ENCODE results near the gene LDLRAD2. TPM values are rescaled to one million over a fixed set of nuclear protein-coding genes. Genes with fewer than 3 reads are reported as not detected.

The LDLRAD2 gene
- total RNA-seq, 1 experiment from 2014 or later = not detected

DNA sequence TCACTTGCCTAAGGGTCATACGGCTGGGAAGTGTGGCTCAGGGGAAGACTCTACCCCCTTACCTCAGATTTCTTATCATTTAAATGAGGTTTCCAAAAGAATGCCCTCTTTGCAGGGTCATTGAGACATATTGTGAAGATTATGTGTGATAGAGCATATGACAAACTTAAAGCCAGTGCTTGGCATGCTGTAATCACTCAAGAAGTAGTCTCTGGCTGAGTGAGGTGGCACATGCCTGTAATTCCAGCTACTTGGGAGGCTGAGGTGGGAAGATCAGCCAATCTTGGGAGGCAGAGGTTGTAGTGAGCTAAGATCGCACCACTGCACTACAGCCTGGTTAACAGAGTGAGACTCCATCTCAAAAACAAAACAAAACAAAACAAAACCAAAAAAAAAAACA, 7.5 kb upstream of the LDLRAD2 start:
- Histone ChIP-seq H3K9me2 (replicated peaks; ENCODE audit: low read length) (no peaks in the 10 kb centered on the region), H3K4me2 (ENCODE audit: low read length) (no peak overlapping the region), H3K27me3 (ENCODE audit: low read length) (no peaks in the 10 kb centered on the region), H3K4me3 (ENCODE audit: low read length) (no peak overlapping the region), H3F3A (ENCODE audit: low read length, unreplicated experiment) (no peaks in the 10 kb centered on the region), H2AFZ (ENCODE audit: low read length) (no peak overlapping the region), H4K20me1 (ENCODE audit: low read length) (no peaks in the 10 kb centered on the region), H3K4me1 (ENCODE audit: insufficient read depth, low read length) (peaks cover 8% of the 10 kb centered on the region; the same call in 1 of the 2 replicates), H3K36me3 (ENCODE audit: low read depth, low read length) (no peaks in the 10 kb centered on the region), H3K9me3 (ENCODE audit: low read length) (no peaks in the 10 kb centered on the region), H3K27ac (ENCODE audit: low read length) (no peak overlapping the region), H3K9ac (ENCODE audit: low read length) (no peak overlapping the region), H3K79me2 (ENCODE audit: low read length) (no peaks in the 10 kb centered on the region)
- ATAC-seq (no peak), DNase-seq (no peak)
- ChIA-PET CTCF (no interaction called here), POLR2A (ENCODE audit: unreplicated experiment) (no interaction called here)
- no TSS peak for BruUV-seq (replicated peaks)
- intact Hi-C loops (cut with micrococcal nuclease) = no loop called here
- TF ChIP-seq EZH2 (IDR thresholded peaks at IDR 0.05; ENCODE audit: low read length, unreplicated experiment) = no peak
- no peak for TF ChIP-seq EZH2phosphoT487 (IDR thresholded peaks at IDR 0.05; ENCODE audit: borderline replicate concordance, low read length)
- TF ChIP-seq, protein P1, sequence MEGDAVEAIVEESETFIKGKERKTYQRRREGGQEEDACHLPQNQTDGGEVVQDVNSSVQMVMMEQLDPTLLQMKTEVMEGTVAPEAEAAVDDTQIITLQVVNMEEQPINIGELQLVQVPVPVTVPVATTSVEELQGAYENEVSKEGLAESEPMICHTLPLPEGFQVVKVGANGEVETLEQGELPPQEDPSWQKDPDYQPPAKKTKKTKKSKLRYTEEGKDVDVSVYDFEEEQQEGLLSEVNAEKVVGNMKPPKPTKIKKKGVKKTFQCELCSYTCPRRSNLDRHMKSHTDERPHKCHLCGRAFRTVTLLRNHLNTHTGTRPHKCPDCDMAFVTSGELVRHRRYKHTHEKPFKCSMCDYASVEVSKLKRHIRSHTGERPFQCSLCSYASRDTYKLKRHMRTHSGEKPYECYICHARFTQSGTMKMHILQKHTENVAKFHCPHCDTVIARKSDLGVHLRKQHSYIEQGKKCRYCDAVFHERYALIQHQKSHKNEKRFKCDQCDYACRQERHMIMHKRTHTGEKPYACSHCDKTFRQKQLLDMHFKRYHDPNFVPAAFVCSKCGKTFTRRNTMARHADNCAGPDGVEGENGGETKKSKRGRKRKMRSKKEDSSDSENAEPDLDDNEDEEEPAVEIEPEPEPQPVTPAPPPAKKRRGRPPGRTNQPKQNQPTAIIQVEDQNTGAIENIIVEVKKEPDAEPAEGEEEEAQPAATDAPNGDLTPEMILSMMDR (conservative IDR thresholded peaks at IDR 0.05; ENCODE audit: low read depth, low read length) = no peak

DNA sequence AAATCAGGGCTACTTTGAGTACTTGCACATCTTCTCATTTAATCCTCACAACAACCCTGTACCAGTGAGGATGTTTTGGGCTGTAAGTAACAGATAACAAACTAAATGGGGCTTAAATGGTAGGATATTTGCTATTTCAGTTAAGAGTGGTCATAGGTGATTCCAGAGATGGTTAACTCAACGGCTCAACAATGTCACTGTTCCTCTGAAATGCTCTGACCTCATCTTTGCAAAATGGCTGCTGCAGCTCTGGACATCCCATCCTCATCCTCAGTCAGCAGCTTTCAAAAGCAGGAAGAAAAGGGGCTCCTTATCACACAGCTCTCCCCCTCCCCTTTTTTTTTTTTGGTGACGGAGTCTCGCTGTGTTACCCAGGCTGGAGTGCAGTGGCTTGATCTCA, 1.5 kb downstream of the LDLRAD2 start:
- Histone ChIP-seq H2AFZ (ENCODE audit: low read length) (no peak overlapping the region), H3K79me2 (ENCODE audit: low read length) (no peaks in the 10 kb centered on the region), H3K27ac (ENCODE audit: low read length) (no peak overlapping the region), H3K4me1 (ENCODE audit: insufficient read depth, low read length) (peaks cover 14% of the 10 kb centered on the region), H3K36me3 (ENCODE audit: low read depth, low read length) (no peaks in the 10 kb centered on the region), H3K9me2 (replicated peaks; ENCODE audit: low read length) (no peaks in the 10 kb centered on the region), H3K27me3 (ENCODE audit: low read length) (no peaks in the 10 kb centered on the region), H3K9ac (ENCODE audit: low read length) (no peak overlapping the region), H3K9me3 (ENCODE audit: low read length) (no peaks in the 10 kb centered on the region), H3F3A (ENCODE audit: low read length, unreplicated experiment) (no peaks in the 10 kb centered on the region), H3K4me3 (ENCODE audit: low read length) (no peak overlapping the region), H4K20me1 (ENCODE audit: low read length) (no peaks in the 10 kb centered on the region), H3K4me2 (ENCODE audit: low read length) (no peak overlapping the region)
- ATAC-seq (no peak), DNase-seq (no peak)
- intact Hi-C loops (cut with micrococcal nuclease) = no loop called here
- TF ChIP-seq EZH2phosphoT487 (IDR thresholded peaks at IDR 0.05; ENCODE audit: borderline replicate concordance, low read length) (no peak), EZH2 (IDR thresholded peaks at IDR 0.05; ENCODE audit: low read length, unreplicated experiment) (no peak)
- TF ChIP-seq, protein P1 (conservative IDR thresholded peaks at IDR 0.05; ENCODE audit: low read depth, low read length) = no peak
- ChIA-PET POLR2A (ENCODE audit: unreplicated experiment) (no interaction called here), CTCF (interaction anchor here (0.7 kb wide), 1 partner anchor 31 kb away, joined by 4 read pairs; no protein-coding TSS in a partner anchor)
- BruUV-seq (replicated peaks) = no TSS peak

DNA sequence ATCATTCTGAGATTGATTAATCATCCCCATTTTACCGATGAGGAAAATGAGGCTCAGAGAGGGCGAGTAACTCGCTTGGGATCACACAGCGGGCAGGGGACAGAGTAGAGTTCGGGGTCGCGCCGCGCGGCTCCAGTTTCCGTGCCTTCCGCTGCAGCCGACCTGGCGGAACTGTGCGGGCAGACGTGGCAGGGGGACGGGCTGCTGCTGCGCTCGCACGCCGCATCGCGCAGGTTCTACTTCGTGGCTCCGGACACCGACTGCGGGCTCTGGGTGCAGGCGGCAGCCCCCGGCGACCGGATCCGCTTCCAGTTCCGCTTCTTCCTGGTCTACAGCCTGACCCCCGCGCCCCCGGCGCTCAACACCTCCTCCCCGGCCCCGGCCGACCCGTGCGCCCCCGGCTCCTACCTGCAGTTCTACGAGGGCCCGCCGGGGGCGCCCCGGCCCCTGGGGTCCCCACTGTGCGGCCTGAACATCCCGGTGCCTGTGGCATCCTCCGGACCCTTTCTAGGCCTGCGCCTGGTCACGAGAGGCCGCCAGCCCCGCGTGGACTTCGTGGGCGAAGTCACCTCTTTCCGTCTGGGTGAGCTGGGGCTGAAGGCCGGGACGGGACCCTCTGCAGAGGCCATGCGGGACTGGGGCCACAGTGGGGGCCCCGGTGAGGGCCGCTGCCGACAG, 2.3 kb downstream of the LDLRAD2 start:
- H3K9me2 ChIP-seq (replicated peaks; ENCODE audit: low read length) = no peaks in the 10 kb centered on the region
- H3F3A ChIP-seq (ENCODE audit: low read length, unreplicated experiment) = no peaks in the 10 kb centered on the region
- H2AFZ ChIP-seq (ENCODE audit: low read length) = no peak overlapping the region
- BruUV-seq (replicated peaks) = no TSS peak
- H3K4me1 ChIP-seq (ENCODE audit: insufficient read depth, low read length) = peaks cover 14% of the 10 kb centered on the region
- no peaks in the 10 kb centered on the region for H3K79me2 ChIP-seq (ENCODE audit: low read length)
- H4K20me1 ChIP-seq (ENCODE audit: low read length) = no peaks in the 10 kb centered on the region
- H3K27me3 ChIP-seq (ENCODE audit: low read length) = no peaks in the 10 kb centered on the region
- no peak for TF ChIP-seq EZH2 (IDR thresholded peaks at IDR 0.05; ENCODE audit: low read length, unreplicated experiment)
- TF ChIP-seq, protein P1 (conservative IDR thresholded peaks at IDR 0.05; ENCODE audit: low read depth, low read length) = peak; percentile 19; the same call in 1 of the 2 replicates
- ATAC-seq (no peak), DNase-seq (no peak)
- H3K4me2 ChIP-seq (ENCODE audit: low read length) = no peak overlapping the region
- no peak overlapping the region for H3K27ac ChIP-seq (ENCODE audit: low read length)
- ChIA-PET CTCF (no interaction called here), POLR2A (ENCODE audit: unreplicated experiment) (no interaction called here)
- no peaks in the 10 kb centered on the region for H3K36me3 ChIP-seq (ENCODE audit: low read depth, low read length)
- no peaks in the 10 kb centered on the region for H3K9me3 ChIP-seq (ENCODE audit: low read length)
- H3K9ac ChIP-seq (ENCODE audit: low read length) = no peak overlapping the region
- H3K4me3 ChIP-seq (ENCODE audit: low read length) = no peak overlapping the region
- intact Hi-C loops (cut with micrococcal nuclease) = no loop called here

All from PC-3 (cell line).